HG02763 (cell line): ENCODE data around the gene PHF21B.

Source experiments
- ATAC-seq: cut with Tn5 transposase; IDR thresholded peaks from one replicate; pipeline ENCODE4 v1.9.1; 2021; ENCODE audit warnings: mild to moderate bottlenecking, moderate library complexity; ENCODE audit not compliant: unreplicated experiment

Gene PHF21B

DNA sequence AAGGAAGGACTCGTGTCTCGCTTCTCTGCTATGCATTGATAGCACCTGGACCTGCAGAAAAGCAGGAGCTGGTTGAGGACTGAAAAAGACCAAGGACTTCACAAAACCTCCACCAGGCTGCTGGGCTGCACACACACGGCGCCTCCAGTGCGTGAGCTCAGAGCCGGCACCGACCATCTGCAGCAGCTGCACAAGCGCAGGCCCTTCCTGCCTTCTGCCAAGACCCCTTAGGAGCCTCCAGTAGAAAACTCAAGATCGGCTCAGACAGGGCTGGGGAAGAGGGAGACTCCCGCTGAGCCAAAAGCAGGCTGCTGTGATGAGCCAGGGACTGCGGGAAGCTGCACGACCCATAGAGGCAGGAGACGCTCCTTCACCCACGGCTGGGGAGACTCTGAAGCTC is 70.9 kb downstream of the PHF21B start:
- no peak for ATAC-seq

DNA sequence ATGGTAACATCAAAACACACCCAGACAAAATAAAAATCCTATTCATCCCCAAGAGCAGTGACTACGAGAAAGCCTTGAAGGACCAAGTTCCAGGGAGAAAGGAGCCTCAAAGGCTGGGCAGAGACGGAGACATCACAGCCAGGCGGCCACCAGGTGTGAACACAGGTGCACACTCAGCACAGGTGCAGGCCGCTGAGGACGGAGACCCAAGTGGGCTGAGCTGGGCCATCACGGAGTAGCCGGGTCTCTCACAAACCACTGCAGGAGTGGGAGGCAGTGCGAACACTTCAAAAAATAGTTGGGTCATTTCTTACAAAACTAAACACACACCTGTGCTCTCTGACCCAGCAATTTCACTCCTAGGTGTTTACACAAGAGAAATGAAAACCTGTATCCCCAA is 72.6 kb downstream of the PHF21B start:
- no peak for ATAC-seq

DNA sequence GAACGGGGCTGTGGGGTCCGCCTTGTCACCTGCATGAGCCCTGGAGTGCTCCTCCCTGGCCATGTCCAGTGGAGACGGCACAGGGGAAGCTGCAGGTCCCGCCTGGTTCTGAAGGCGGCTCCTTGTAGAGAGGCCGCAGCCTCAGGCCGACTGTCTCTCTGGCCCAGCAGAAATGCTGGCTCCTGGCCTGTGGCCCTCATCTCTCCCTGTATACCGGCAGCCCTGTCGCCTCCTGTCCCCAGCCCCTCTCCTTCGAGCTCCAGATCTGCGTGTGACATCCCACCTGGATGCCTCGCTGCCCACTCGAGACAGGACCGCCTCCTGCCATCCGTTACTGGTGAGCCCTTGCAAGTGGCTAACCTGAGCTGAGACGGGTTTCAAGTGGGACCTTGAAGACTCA is 73.6 kb downstream of the PHF21B start:
- no peak for ATAC-seq

DNA sequence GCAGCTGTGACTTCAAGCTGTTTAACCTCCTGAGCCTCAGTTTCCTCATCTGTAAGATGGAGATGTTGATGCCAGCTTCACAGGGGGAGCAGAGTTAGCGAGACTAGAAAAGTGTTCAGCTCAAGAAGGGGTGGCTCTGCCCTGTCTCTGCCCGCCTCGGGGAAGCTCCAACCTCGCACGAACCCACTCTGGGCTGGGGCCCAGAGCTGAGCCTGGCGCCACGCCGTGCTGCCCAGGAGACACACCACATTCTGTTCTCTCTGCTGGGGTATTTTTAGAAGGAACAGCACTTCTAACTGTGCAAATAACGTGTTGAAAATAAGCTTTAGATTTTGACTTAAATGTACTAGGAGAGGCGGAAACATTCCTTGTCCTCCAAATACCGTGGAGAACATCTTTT is 74.1 kb downstream of the PHF21B start:
- no peak for ATAC-seq

DNA sequence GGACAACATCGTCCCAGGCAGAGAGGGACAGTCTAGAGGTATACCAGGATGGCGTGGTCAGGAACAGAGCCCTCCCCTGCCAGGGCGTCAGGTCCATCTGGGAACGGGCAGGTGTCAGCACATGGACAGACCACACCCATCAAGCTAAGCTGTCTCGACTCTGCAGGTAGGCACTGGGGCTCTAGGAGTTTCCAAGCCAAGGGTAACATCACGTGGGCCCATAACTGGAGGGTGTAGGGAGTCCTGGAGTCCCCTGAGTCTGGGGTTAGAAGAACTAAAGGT is 75.4 kb downstream of the PHF21B start:
- ATAC-seq, result no peak

DNA sequence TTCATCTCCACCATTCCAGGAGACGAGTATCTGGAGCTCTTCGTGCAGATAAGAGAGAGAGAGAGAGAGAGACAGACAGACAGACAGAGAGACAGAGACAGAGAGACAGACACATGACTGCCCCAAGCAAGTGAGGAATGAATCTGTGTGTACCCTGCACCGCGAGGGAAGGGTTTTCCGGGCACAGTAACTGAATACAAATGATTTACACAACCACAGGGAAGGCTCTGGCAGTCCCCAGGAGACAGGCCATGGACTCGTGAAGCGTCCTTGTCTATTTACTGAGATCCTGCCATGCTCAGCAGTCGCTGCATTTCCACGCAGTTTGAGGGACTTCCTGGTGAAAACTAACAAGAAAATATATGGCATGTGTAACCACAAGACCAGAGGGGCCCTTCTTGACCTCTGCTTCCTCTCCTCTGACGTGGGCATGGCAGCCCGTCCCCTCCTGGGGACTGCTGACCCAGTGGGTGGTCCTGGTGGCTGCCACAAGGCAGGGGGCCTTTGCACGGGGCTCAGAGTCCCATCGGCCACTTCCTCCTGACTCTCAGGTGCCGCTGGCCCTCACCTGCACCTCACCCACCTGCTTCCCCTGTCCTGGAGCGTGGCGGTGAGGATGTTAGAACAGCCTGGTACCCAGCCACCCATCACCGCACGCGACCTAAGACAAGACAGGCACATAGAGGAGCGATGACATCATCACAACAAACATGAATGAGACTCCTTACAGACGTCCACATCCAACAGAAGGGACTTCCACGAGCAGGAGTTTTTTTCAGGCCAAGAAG is 75.9 kb downstream of the PHF21B start:
- ATAC-seq, result no peak

DNA sequence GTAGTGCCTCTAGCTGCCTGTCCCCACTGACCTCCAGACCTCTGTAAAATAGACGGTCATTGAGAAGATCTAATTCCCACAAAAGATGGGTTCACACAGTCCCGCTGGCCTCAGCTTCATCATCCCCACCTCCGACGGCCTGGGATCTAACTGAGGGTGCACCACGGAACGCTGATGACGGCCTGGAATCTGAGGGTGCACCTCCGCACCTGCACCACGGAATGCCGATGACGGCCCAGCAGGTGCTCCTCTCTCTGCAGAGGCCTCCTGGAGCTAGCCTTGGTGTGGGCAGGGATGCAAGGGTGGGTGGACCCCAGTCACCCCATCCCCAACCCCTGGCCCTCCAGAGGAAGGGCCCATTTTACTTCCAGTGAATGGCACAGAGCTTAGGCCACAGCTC is 77.3 kb downstream of the PHF21B start:
- no peak for ATAC-seq

DNA sequence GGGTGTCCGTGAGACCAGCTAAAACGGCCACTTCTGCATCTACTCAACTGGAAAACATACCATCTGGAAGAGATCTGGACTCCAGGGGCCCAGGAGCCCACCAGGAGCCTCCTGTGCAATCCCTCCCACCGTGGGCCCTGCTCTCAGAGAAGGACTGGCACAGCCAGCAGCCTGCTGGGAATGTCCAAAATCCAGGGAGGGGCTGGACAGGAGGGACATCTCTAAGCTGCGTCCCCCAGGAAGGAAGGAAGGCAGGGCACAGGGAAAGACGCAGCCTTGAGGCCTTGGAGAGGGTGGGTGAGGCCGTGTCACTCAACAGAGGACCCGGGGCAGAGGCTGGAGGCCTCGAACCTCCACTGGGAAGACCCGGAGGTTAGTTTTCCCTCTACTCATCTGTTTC is 78.0 kb downstream of the PHF21B start:
- ATAC-seq, result no peak

DNA sequence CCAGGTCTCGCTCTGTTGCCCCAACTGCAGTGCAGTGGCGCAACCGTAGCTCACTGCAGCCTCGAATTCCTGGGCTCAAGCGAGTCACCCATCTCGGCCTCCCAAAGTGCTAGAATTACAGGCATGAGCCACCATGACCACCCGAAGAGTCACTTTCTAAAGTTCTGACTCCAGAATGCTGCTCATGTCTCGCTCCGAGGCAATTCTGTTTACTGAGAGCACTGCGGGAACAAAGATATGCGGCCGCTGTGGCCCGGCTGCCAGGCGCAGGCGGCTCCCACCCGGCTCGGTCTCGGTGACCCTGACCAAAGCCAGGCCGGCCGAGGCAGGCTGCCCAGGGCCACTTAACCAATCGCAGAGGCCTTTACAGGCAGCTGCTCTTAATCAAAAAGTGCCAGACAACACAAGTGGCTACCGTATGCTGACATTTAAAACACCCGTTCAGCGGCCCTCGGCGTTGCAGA is 78.7 kb downstream of the PHF21B start:
- ATAC-seq, result no peak

DNA sequence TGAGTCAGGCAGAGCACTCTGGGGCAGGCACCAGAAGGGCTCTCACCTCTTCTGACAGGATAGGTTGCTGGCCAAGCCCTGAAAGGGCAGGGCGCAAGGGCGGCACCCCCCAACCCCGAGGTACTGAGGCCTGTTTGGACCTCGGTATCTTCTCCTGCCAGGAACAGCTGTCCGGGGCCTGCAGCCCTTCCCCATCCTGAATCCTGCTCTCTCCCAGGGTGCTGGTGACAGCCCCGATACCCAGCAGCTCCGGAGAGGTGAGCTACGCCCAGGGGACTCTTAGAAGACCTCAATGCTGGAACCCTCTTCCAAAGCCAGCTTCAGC is 79.1 kb downstream of the PHF21B start:
- ATAC-seq, result no peak

DNA sequence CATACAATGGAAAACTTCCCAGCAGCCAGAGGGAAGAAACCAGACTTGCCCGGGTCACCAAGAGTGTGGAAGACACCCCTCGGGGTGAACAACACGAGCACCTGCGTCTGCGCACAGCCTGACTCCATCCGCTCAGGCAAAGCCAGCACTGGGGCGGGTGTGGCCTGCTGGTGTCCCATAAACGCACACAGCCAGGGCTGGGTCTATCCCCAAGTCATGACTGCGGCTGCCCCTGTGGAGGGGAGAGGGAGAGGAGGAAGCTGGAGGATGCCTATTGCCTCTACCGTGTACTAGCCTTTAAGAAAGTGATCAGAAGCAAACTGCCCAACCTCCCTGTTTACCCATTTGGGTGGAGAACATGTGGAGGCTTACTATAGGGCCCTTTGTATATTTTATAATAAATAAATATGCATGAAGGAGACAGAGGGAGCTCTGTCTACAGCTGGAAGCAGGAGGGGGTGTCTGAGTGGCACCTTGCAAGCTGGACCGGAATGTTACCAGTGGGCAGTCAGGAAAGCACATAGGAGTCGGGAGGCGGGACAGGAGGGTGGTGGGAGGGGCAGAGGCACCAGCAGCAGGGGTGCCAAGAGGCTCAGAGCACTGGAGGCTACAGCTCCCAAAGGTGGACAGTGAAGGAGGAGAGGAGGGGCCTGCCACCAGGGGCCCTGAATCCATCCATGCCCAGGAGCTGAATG is 79.6 kb downstream of the PHF21B start:
- no peak for ATAC-seq

DNA sequence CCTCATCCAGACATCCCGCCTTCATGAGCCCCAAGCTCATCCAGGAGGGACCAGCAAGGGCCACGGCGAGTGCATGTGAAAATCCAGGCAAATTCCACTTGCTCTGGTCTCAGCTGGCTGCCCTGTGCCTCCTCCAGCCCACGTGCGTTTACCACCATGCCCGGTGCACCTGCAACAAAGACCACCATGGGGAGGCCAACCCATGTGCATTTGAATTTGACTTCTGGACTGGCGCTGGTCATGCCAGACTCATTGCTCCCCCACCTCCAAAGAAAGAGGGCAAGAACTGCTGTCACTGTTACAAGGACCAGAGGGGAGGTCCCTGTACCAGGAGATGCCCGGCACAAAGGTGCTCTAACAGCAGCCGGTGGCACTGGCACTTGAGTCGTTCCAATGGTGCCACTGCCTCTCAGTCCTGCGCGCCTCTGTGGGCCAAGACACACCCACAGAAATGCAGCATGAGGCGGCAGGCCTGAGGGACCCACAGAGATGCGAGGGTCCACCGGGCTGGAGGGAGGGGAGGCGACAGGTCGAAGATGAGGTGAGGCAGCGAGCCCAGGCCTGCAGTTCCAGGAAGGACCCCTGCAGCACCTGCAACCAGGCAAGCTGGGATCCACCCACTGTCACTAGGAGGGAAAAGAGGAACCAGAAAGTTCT is 80.3 kb downstream of the PHF21B start:
- ATAC-seq, result no peak

DNA sequence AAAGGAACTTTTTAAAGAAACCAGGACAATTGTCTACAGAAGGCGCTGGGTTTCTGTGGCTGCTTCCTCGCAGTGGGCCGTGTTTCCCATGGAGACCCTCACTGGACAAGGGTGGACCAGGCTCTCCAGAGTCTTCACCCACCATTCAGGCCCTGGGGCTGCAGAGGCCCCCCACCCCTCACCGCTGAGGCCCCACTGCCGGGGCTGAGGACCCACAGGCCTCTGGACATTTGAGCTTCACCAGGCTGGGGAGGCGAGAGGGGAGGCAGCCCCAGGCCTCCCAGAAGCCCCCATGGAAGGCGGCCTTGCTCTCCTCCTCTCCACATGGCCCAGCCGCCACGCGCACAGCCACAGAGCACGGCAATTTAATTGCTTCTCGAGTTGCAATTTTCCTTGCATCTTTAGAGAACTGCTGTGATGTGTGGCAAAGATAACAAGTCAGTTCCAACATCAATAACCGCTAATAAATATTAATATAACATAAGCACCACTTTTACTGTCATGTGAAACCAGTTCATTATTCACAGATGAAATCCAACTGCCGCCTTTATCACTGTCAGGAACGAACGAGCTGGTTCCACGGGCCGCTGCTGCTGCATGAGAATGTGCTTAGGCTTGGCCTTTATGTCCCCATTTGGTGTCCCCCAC is 81.0 kb downstream of the PHF21B start:
- ATAC-seq, result no peak

DNA sequence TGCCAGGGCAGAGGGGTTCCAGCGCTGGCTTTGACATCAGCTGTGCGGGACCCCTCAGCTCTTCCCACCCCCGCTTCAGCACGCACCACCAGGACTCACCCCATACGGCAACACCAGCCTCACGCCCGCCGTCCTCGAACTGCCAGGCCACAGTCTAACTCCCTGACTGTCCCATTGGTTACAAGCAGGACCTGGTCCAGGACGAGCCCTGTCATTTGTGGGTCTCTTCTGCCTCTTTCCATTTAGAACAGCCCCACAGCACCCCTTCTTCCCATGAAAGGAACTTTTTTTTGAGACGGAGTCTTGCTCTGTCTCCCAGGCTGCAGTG is 81.7 kb downstream of the PHF21B start:
- ATAC-seq, result no peak

DNA sequence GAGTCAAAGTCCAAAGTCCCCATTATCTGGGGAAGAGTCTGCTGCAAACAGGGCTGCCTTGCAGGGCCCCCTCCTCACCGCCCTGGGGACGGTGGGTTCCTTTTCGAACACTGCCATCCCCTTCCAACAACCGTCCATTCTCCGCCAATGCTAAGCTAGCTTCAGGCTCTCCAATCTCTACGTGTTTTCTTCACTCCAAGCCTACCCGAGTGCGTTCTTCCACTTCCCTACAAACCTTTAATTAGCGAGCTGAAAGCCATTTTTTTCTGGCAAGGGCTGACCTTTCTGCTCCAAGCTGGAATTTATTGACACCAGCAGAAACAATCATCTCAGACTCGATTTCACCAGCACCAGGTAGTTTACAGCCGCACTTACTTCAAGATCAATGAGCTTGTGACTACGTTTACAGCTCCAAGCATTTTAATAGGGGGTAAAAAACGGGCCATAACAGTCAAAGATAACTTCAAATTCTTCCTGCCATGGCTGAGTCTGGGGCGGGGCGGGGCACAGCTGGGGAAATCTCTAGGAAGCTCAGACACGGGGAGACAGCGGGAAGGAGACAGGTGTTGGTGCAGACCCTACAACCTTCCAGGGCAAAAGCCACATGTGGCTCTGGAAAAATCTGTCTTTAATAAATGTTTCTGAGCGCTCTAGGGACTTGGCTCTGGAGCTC is 82.2 kb downstream of the PHF21B start:
- ATAC-seq, result no peak

DNA sequence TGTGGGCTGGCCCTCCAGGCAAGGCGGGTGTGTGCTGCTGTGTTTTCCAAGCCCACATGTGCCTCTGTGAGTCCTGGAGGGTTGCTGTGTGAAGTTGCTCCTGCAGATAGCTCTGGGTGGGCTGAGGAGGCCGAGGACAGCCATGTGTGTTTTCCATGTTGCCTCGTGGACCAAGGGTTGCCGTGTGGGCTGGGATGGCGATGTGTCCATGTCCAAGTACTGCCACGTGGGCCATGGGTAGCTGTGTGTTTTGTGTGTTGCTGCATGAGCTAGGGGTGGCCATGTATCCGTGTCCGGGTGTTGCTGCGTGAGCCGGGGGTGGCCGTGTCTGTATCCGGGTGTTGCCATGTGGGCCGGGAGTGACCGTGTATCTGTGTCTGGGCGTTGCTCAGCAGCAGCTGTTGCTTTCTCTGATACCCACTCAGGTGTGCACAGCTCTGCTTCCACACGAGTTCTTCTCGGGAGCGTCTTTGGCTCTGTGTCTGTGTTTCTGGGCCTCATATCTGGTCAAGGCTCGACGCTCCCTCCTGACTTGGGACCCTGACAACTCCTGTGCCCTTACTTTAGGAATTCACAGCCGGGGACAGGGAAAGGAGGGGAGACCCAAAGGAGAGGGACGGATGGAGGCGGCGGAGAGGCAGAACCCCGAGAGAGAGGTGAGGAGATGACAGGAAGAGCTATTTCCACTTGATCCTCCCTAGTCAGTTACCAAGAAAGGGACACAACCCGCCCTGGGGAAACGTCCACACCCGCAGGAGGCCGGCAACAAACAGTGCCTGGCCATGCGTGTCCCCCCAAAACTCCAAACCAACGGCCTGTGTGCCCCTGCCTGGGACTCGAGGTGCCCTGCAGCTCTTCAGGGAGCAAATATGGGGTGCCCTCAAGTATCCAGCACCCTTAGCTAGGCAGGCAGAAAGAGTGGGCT is 83.1 kb downstream of the PHF21B start:
- no peak for ATAC-seq

DNA sequence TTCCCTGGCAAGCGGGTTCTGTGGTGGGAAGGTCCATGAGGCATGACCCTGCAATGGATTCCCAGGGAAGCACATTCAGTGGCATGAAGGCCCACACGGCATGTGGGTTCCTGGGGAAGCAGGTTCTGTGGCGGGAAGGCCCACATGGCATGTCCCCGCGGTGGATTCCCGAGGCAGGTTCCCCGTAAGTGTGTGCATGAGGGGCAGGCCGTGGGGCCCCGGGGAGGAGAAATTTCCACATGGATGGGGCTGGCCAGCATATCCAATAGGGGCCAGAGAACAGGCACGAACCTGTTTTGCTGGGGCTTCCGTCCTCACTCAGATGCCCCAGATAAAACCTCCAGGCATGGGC is 83.7 kb downstream of the PHF21B start:
- no peak for ATAC-seq

DNA sequence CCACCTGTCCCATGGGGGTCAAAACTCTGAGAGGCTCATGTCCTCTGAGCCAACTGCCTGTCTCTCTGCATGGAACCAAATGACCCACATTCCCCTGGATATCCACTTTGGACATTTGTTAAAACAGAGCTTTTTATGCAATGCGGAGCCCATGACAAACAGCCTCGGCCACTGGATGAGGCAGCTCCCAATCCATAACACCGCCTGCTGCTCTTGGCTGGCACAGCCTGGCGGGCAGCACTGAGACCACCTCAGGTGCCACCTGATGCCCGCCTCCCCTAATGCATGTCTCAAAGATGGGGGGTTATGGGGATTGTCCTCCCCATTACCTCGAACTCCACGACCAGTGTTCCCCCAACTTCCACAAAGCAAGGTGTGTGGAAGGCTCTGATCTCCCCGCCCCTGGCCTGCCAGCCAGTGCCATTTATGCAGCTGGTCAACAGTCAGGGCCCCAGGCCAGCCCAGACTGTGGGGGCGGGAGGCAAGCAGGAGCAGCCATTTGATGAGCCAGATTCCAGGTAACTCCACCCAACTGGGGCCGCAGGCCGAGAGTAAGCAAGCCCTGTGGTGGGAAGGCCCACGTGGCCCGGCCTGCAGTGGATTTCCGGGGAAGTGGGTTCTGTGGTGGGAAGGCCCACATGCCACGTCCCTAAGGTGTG is 84.2 kb downstream of the PHF21B start:
- no peak for ATAC-seq

DNA sequence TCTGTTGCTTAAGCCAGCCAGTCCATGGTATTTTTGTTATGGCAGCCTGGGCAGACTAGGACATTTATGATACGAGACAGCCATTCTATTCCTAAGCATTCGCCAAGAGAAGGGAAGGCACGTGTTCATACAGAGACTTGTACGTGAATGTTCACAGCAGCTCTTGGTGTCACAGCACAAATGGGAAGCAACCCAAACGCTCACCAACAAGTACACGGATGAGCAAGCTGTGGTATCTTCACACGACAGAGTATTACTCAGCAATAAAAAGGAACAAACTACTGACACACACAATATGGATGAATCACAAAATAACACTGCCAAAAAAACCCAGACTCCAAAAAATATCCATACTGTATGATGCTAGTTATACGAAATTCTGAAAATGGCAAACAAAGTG is 85.1 kb downstream of the PHF21B start:
- ATAC-seq, result no peak

DNA sequence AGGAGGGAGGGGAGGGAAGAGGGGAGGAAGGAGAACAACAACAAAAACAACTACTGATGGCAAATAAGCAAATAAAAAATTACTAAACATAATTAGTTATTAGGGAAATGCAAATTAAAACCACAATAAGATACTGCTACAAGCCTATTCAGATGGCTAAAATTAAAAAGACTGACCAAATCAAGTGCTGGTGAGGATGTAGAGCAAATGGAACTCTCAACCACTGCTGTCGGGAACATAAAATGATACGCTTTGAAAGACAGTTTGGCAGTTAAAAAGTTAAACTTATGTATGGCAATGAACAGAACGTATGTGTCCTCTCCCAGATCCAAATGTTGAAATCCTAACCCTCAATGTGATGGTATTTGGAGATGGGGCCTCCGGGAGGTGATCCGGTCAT is 85.7 kb downstream of the PHF21B start:
- ATAC-seq, result no peak
